Measurements from ENCODE around the gene HNMT.
A peak's percentile ranks its signal among the peaks of the same experiment; 100 is the strongest.

Gene HNMT

GRCh38 chr2:138034536-138034935 is 70.3 kb downstream of the HNMT start:
- TF ChIP-seq SNAI2 (CRISPR knock-in tag; IDR thresholded peaks at IDR 0.05): no peak
- peak; percentile 29; the same call in 1 of the 2 replicates for TF ChIP-seq ISL1 (CRISPR knock-in tag; IDR thresholded peaks at IDR 0.05)
- no peak for ATAC-seq

DNA sequence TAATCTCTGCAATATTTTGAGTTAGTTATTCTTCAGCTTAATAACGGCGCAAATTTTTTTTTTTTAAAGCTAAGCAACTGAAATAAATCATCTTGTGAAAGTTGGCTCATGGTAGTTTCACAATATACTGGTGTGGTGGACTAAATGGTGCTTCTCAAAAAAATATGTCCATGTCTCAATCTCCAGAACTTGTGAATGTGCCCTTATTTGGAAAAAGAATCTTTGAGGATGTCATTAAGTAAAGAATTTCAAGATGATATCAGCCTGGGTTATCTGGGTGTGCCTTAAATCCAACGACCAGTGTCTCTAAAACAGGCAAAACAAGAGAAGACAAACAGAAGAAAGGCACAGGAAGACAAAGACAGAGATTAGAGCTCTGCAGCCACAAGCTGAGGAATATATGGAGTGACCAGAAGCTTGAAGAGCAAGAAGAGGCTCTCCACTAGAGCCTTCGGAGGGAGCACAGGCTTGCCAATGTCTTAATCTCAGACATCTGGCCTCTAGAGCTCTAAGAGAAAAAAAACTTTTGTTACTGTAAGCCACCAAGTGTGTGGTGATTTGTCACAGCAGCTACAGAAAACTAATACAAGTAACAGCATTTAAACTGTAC is 71.4 kb downstream of the HNMT start:
- TF ChIP-seq PPARA (CRISPR knock-in tag; IDR thresholded peaks at IDR 0.05; ENCODE audit: borderline replicate concordance) (no peak), ISL1 (CRISPR knock-in tag; IDR thresholded peaks at IDR 0.05) (peak; percentile 30; the same call in 1 of the 2 replicates)
- peak; percentile 56 for ATAC-seq

- ATAC-seq: peak; percentile 48
- TF ChIP-seq ZFP30 (CRISPR knock-in tag; IDR thresholded peaks at IDR 0.05) (no peak), ZFP3 (CRISPR knock-in tag; IDR thresholded peaks at IDR 0.05) (no peak), ZC3H10 (CRISPR knock-in tag; IDR thresholded peaks at IDR 0.05) (no peak), ZNF565 (CRISPR knock-in tag; conservative IDR thresholded peaks at IDR 0.05; ENCODE audit: low read depth) (no peak), RARB (CRISPR knock-in tag; IDR thresholded peaks at IDR 0.05) (no peak), TCF4 (CRISPR knock-in tag; IDR thresholded peaks at IDR 0.05; ENCODE audit: borderline replicate concordance) (no peak), POU6F1 (CRISPR knock-in tag; IDR thresholded peaks at IDR 0.05; ENCODE audit: borderline replicate concordance, low read depth) (no peak), OSR1 (CRISPR knock-in tag; IDR thresholded peaks at IDR 0.05) (no peak), PPARA (CRISPR knock-in tag; IDR thresholded peaks at IDR 0.05; ENCODE audit: borderline replicate concordance) (no peak), CSDC2 (CRISPR knock-in tag; IDR thresholded peaks at IDR 0.05) (no peak), ZNF70 (CRISPR knock-in tag; IDR thresholded peaks at IDR 0.05) (no peak), BACH2 (CRISPR knock-in tag; IDR thresholded peaks at IDR 0.05; ENCODE audit: borderline replicate concordance) (no peak), ARNTL (CRISPR knock-in tag; IDR thresholded peaks at IDR 0.05; ENCODE audit: borderline replicate concordance, low read depth) (no peak), TSHZ2 (CRISPR knock-in tag; IDR thresholded peaks at IDR 0.05) (no peak)
- TF ChIP-seq, protein P1, sequence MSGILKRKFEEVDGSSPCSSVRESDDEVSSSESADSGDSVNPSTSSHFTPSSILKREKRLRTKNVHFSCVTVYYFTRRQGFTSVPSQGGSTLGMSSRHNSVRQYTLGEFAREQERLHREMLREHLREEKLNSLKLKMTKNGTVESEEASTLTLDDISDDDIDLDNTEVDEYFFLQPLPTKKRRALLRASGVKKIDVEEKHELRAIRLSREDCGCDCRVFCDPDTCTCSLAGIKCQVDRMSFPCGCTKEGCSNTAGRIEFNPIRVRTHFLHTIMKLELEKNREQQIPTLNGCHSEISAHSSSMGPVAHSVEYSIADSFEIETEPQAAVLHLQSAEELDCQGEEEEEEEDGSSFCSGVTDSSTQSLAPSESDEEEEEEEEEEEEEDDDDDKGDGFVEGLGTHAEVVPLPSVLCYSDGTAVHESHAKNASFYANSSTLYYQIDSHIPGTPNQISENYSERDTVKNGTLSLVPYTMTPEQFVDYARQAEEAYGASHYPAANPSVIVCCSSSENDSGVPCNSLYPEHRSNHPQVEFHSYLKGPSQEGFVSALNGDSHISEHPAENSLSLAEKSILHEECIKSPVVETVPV (CRISPR knock-in tag; IDR thresholded peaks at IDR 0.05): no peak
Measured at GRCh38 chr2:138036522-138036921, 72.2 kb downstream of the HNMT start.

GRCh38 chr2:138037090-138037489 is 72.8 kb downstream of the HNMT start:
- peak; percentile 72 for ATAC-seq
- TF ChIP-seq PPARA (CRISPR knock-in tag; IDR thresholded peaks at IDR 0.05; ENCODE audit: borderline replicate concordance) (no peak), ISL1 (CRISPR knock-in tag; IDR thresholded peaks at IDR 0.05) (peak; percentile 70)

DNA sequence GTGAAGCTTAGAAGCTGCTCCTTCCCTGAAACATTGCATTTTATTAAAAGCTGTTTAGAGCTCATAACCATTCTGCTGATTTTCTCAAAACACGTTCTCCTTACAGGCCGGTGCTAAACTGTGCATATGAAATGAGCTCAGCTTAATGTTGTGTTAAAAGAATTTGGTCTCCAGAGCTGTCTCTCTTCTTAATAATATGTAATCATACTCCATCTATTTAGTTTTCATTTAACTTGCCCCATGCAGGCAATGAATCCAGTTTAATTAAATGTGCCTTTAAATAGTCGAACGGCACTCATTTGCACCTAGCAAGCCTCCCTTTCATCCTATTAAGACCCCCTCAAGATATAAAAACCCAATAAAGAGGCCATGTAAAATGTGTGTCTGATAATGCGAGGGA is 76.3 kb downstream of the HNMT start:
- no peak for ATAC-seq
- TF ChIP-seq, protein P2, sequence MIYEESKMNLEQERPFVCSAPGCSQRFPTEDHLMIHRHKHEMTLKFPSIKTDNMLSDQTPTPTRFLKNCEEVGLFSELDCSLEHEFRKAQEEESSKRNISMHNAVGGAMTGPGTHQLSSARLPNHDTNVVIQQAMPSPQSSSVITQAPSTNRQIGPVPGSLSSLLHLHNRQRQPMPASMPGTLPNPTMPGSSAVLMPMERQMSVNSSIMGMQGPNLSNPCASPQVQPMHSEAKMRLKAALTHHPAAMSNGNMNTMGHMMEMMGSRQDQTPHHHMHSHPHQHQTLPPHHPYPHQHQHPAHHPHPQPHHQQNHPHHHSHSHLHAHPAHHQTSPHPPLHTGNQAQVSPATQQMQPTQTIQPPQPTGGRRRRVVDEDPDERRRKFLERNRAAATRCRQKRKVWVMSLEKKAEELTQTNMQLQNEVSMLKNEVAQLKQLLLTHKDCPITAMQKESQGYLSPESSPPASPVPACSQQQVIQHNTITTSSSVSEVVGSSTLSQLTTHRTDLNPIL (CRISPR knock-in tag; IDR thresholded peaks at IDR 0.05; ENCODE audit: low read depth): no peak
- TF ChIP-seq ZNF70 (CRISPR knock-in tag; IDR thresholded peaks at IDR 0.05) (no peak), CSDC2 (CRISPR knock-in tag; IDR thresholded peaks at IDR 0.05) (no peak), TCF4 (CRISPR knock-in tag; IDR thresholded peaks at IDR 0.05; ENCODE audit: borderline replicate concordance) (no peak), SNAI2 (CRISPR knock-in tag; IDR thresholded peaks at IDR 0.05) (no peak), ARNTL (CRISPR knock-in tag; IDR thresholded peaks at IDR 0.05; ENCODE audit: borderline replicate concordance, low read depth) (no peak), ZNF8 (CRISPR knock-in tag; IDR thresholded peaks at IDR 0.05) (no peak), ZNF565 (CRISPR knock-in tag; conservative IDR thresholded peaks at IDR 0.05; ENCODE audit: low read depth) (no peak), OSR1 (CRISPR knock-in tag; IDR thresholded peaks at IDR 0.05) (no peak), RARB (CRISPR knock-in tag; IDR thresholded peaks at IDR 0.05) (no peak), TSHZ2 (CRISPR knock-in tag; IDR thresholded peaks at IDR 0.05) (no peak)
- TF ChIP-seq, protein P3, sequence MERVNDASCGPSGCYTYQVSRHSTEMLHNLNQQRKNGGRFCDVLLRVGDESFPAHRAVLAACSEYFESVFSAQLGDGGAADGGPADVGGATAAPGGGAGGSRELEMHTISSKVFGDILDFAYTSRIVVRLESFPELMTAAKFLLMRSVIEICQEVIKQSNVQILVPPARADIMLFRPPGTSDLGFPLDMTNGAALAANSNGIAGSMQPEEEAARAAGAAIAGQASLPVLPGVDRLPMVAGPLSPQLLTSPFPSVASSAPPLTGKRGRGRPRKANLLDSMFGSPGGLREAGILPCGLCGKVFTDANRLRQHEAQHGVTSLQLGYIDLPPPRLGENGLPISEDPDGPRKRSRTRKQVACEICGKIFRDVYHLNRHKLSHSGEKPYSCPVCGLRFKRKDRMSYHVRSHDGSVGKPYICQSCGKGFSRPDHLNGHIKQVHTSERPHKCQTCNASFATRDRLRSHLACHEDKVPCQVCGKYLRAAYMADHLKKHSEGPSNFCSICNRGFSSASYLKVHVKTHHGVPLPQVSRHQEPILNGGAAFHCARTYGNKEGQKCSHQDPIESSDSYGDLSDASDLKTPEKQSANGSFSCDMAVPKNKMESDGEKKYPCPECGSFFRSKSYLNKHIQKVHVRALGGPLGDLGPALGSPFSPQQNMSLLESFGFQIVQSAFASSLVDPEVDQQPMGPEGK (CRISPR knock-in tag; IDR thresholded peaks at IDR 0.05; ENCODE audit: borderline replicate concordance): no peak

Data from SK-N-SH treated with all-trans-retinoic acid at 6 μM for 48 hours (cell line).